ENCODE measurements around the gene HDAC9. TPM values are rescaled to one million over a fixed set of nuclear protein-coding genes. Genes with fewer than 3 reads are reported as not detected.

The HDAC9 gene
- polyA plus RNA-seq, 3 donors, result 41.7 to 51.2 (median 44.2) TPM

- no peak overlapping the region for H3K9ac ChIP-seq (ENCODE audit: insufficient read depth, low read length, poor library complexity, severe bottlenecking)
- no peak overlapping the region for H2AFZ ChIP-seq (ENCODE audit: insufficient read depth, low read depth, low read length, poor library complexity, severe bottlenecking)
- no peaks in the 10 kb centered on the region for H3K4me1 ChIP-seq (ENCODE audit: control insufficient read depth in 1 of 2, insufficient read depth in 2 of 2, low read length in 2 of 2)
- no peak overlapping the region for H3K27ac ChIP-seq (ENCODE audit: low read depth in 1 of 2, low read length in 2 of 2)
- H3K27me3 Mint-ChIP-seq (ENCODE audit: low read depth in 3 of 3), result no peaks in the 10 kb centered on the region
- no peaks in the 10 kb centered on the region for H3K79me2 ChIP-seq (ENCODE audit: insufficient read depth, low read length)
- H3K36me3 ChIP-seq (replicated peaks in 1 of 2; ENCODE audit: control insufficient read depth in 1 of 2, insufficient read depth in 2 of 2, low read length in 2 of 2), result no peaks in the 10 kb centered on the region
- no peak for DNase-seq
- TF ChIP-seq CTCF (IDR thresholded peaks at IDR 0.05), result no peak
- no peak overlapping the region for H3K4me3 ChIP-seq (replicated peaks in 1 of 3; ENCODE audit: low read depth in 2 of 3, low read length in 3 of 3)
- peaks cover 3 to 5% of the 10 kb centered on the region in 2 donors for H3K9me3 ChIP-seq (replicated peaks in 1 of 2; ENCODE audit: control insufficient read depth in 1 of 2, insufficient read depth in 1 of 2, low read length in 2 of 2)
- H3K27me3 ChIP-seq (ENCODE audit: control insufficient read depth in 2 of 2, insufficient read depth in 2 of 2, low read length in 2 of 2), result no peaks in the 10 kb centered on the region
- H3K9me3 Mint-ChIP-seq, result peaks cover 0 to 11% (median 4%) of the 10 kb centered on the region in 7 donors
- no peaks in the 10 kb centered on the region for H3K36me3 Mint-ChIP-seq
- no peaks in the 10 kb centered on the region for H3K4me1 Mint-ChIP-seq
- WGBS (ENCODE audit: insufficient coverage), result no CpG with 5 or more reads among the region's 1 CpG
- H3K4me3 Mint-ChIP-seq, result no peak overlapping the region
- H3K4me2 ChIP-seq (replicated peaks; ENCODE audit: extremely low read depth, low read length, poor library complexity, severe bottlenecking), result no peak overlapping the region
- no peaks in the 10 kb centered on the region for H4K20me1 ChIP-seq (ENCODE audit: insufficient read depth, low read length)
- H3K27ac Mint-ChIP-seq, result no peak overlapping the region
- intact Hi-C loops (cut with micrococcal nuclease), result no loop called here
Observed at GRCh38 chr7:18874880-18875279, 379.3 kb downstream of the HDAC9 start.

- no peak overlapping the region for H3K4me3 Mint-ChIP-seq
- no peak for DNase-seq
- no peaks in the 10 kb centered on the region for H3K27me3 ChIP-seq (ENCODE audit: control insufficient read depth in 2 of 2, insufficient read depth in 2 of 2, low read length in 2 of 2)
- no peaks in the 10 kb centered on the region for H3K27me3 Mint-ChIP-seq (ENCODE audit: low read depth in 3 of 3)
- WGBS (ENCODE audit: insufficient coverage), result no CpG with 5 or more reads among the region's 3 CpGs
- intact Hi-C loops (cut with micrococcal nuclease), result no loop called here
- no peaks in the 10 kb centered on the region for H3K4me1 ChIP-seq (ENCODE audit: control insufficient read depth in 1 of 2, insufficient read depth in 2 of 2, low read length in 2 of 2)
- H3K4me1 Mint-ChIP-seq, result no peaks in the 10 kb centered on the region
- TF ChIP-seq CTCF (IDR thresholded peaks at IDR 0.05), result no peak
- no peak overlapping the region for H2AFZ ChIP-seq (ENCODE audit: insufficient read depth, low read depth, low read length, poor library complexity, severe bottlenecking)
- H3K36me3 Mint-ChIP-seq, result no peaks in the 10 kb centered on the region
- H3K79me2 ChIP-seq (ENCODE audit: insufficient read depth, low read length), result no peaks in the 10 kb centered on the region
- H4K20me1 ChIP-seq (ENCODE audit: insufficient read depth, low read length), result no peaks in the 10 kb centered on the region
- H3K4me3 ChIP-seq (replicated peaks in 1 of 3; ENCODE audit: low read depth in 2 of 3, low read length in 3 of 3), result no peak overlapping the region
- no peak overlapping the region for H3K27ac ChIP-seq (ENCODE audit: low read depth in 1 of 2, low read length in 2 of 2)
- H3K4me2 ChIP-seq (replicated peaks; ENCODE audit: extremely low read depth, low read length, poor library complexity, severe bottlenecking), result no peak overlapping the region
- no peak overlapping the region for H3K9ac ChIP-seq (ENCODE audit: insufficient read depth, low read length, poor library complexity, severe bottlenecking)
- H3K36me3 ChIP-seq (replicated peaks in 1 of 2; ENCODE audit: control insufficient read depth in 1 of 2, insufficient read depth in 2 of 2, low read length in 2 of 2), result no peaks in the 10 kb centered on the region
- H3K9me3 Mint-ChIP-seq, result peaks cover 0 to 9% (median 5%) of the 10 kb centered on the region in 7 donors
- H3K9me3 ChIP-seq (replicated peaks in 1 of 2; ENCODE audit: control insufficient read depth in 1 of 2, insufficient read depth in 1 of 2, low read length in 2 of 2), result peaks cover 3 to 5% of the 10 kb centered on the region in 2 donors
- H3K27ac Mint-ChIP-seq, result no peak overlapping the region
Observed at GRCh38 chr7:18877874-18878273, 382.3 kb downstream of the HDAC9 start.
